AG04450 (cell line): Measurements from ENCODE around the gene RABGGTA. TPM values are rescaled to one million over a fixed set of nuclear protein-coding genes. Genes with fewer than 3 reads are reported as not detected.

Experiments used
- CTCF ChIA-PET: fragments of 300-600, 350-600 bp; formaldehyde crosslinking; extraction: SDS; loops from one replicate; lab custom pipeline; 2022; ENCODE audit warnings: antibody characterized with exemption, inconsistent platforms; lab: Charles Lee
- POLR2A ChIA-PET: fragments of 350-600 bp; formaldehyde crosslinking; extraction: SDS; loops from one replicate; lab custom pipeline; 2021; ENCODE audit warnings: antibody characterized with exemption, inconsistent platforms; lab: Yijun Ruan, JAX
- DNase-seq: peaks from one replicate; pipeline ENCODE4 v3.0.0-alpha.2; 2011; ENCODE audit warnings: low read depth, low spot score
- H3K27ac ChIP-seq: one replicate; pipeline ENCODE4 v1.5.1; 2012; ENCODE audit warnings: low read depth, low read length, control low read depth
- H3K27me3 ChIP-seq: one replicate; pipeline ENCODE4 v1.6.0; 2012; ENCODE audit warnings: low read length; ENCODE audit not compliant: control insufficient read depth, insufficient read depth
- H3K4me3 ChIP-seq: 2 replicates; pipeline ENCODE4 v1.5.1; 2011; ENCODE audit warnings: mild to moderate bottlenecking, low read depth, low read length, control low read depth
- H3K9me3 ChIP-seq: 2 replicates; pipeline ENCODE4 v1.5.1; 2012; ENCODE audit warnings: low read length; ENCODE audit not compliant: control insufficient read depth, insufficient read depth
- polyA plus RNA-seq: library from polyadenylated mRNA; depleted of rRNA; stranded (reverse); fragments of >200 nt; gene quantifications from 2 replicates; pipeline ENCODE4 v1.2.3, GENCODE V29; 2011
- TF ChIP-seq, protein P1 (sequence below): IDR thresholded peaks from 2 replicates; pipeline ENCODE4 v1.5.1; 2011; ENCODE audit warnings: low read depth, low read length, control low read depth, inconsistent platforms

RABGGTA gene
- polyA plus RNA-seq, 1 experiment = 17.9 TPM

- TF ChIP-seq, protein P1, sequence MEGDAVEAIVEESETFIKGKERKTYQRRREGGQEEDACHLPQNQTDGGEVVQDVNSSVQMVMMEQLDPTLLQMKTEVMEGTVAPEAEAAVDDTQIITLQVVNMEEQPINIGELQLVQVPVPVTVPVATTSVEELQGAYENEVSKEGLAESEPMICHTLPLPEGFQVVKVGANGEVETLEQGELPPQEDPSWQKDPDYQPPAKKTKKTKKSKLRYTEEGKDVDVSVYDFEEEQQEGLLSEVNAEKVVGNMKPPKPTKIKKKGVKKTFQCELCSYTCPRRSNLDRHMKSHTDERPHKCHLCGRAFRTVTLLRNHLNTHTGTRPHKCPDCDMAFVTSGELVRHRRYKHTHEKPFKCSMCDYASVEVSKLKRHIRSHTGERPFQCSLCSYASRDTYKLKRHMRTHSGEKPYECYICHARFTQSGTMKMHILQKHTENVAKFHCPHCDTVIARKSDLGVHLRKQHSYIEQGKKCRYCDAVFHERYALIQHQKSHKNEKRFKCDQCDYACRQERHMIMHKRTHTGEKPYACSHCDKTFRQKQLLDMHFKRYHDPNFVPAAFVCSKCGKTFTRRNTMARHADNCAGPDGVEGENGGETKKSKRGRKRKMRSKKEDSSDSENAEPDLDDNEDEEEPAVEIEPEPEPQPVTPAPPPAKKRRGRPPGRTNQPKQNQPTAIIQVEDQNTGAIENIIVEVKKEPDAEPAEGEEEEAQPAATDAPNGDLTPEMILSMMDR = no peak
- Histone ChIP-seq H3K9me3 (no peaks in the 10 kb centered on the region), H3K27me3 (no peaks in the 10 kb centered on the region), H3K4me3 (no peak overlapping the region), H3K27ac (no peak overlapping the region)
- POLR2A ChIA-PET = no interaction called here
- DNase-seq = no peak
- CTCF ChIA-PET = interaction anchor here (1.1 to 3.6 kb wide), 2 partner anchors 13 to 24 kb away, joined by 6 to 20 read pairs; partner anchors contain the start of gene CIDEB
Observed at GRCh38 chr14:24284501-24285035, 13.2 kb upstream of the RABGGTA start.

DNA sequence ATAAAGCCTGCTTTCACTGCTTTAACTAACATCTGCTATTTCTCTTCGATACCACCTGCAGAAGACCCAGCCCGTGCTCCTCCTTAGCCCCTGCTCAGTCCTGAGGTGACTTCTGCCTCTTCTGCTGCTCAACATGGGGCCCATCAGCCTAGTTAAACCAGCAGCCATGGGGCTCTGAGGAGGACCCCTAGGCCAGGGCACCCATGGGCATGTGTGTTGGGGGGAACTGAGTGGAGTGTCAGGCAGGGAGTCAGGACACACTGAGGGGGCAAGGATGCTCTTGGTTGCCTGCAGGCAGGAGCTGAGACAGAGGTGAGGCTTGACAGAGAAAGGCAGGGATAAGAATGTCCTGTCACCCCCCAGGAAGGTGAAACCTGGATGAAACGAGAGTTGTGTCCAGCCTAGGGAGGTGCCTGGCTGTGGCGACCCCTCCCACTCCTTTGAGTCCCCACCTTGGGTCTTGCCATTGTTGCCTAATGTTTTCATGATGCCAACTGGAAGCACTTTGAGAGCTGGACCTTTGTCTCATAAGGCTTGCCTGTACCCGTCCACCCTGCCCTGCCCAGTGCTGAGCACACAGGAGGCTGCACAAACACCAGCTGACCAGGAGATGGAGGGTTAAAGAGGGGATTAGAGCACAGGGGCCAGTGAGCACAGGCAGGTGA, 12.5 kb upstream of the RABGGTA start:
- Histone ChIP-seq H3K4me3 (no peak overlapping the region), H3K27me3 (no peaks in the 10 kb centered on the region), H3K9me3 (no peaks in the 10 kb centered on the region), H3K27ac (no peak overlapping the region)
- TF ChIP-seq, protein P1 = no peak
- POLR2A ChIA-PET = no interaction called here
- no peak for DNase-seq
- CTCF ChIA-PET = interaction anchor here (0.7 to 3.6 kb wide), 3 partner anchors 13 to 1297 kb away, joined by 3 to 20 read pairs (median 6); partner anchors contain the start of gene CIDEB

GRCh38 chr14:24282736-24283135, 11.3 kb upstream of the RABGGTA start:
- H3K4me3 ChIP-seq = no peak overlapping the region
- H3K27ac ChIP-seq = no peak overlapping the region
- ChIA-PET CTCF (interaction anchor here (1.0 to 3.6 kb wide), 3 partner anchors 15 to 149 kb away, joined by 4 to 20 read pairs (median 4); partner anchors contain the start of gene CIDEB), POLR2A (no interaction called here)
- no peaks in the 10 kb centered on the region for H3K9me3 ChIP-seq
- no peaks in the 10 kb centered on the region for H3K27me3 ChIP-seq
- DNase-seq = no peak
- TF ChIP-seq, protein P1 = no peak

GRCh38 chr14:24281636-24282035, 10.2 kb upstream of the RABGGTA start:
- ChIA-PET POLR2A (no interaction called here), CTCF (interaction anchor here (2.8 kb wide), 1 partner anchor 15 kb away, joined by 9 read pairs; no protein-coding TSS in a partner anchor)
- no peaks in the 10 kb centered on the region for H3K27me3 ChIP-seq
- TF ChIP-seq, protein P1 = no peak
- no peak overlapping the region for H3K4me3 ChIP-seq
- no peak for DNase-seq
- H3K9me3 ChIP-seq = no peaks in the 10 kb centered on the region
- H3K27ac ChIP-seq = no peak overlapping the region
